Cortex of kidney (tissue), 1 donor: ENCODE results near the gene OTOGL.
"Not testable (repeated sequence)": the region's sequence is repeated elsewhere in the genome, so short reads cannot be mapped to it uniquely, and the experiment has no call there.

ENCODE experiments used
- DNase-seq: peaks from one replicate; lab custom pipeline; 2025; lab: John Stamatoyannopoulos, UW

Gene OTOGL

DNA sequence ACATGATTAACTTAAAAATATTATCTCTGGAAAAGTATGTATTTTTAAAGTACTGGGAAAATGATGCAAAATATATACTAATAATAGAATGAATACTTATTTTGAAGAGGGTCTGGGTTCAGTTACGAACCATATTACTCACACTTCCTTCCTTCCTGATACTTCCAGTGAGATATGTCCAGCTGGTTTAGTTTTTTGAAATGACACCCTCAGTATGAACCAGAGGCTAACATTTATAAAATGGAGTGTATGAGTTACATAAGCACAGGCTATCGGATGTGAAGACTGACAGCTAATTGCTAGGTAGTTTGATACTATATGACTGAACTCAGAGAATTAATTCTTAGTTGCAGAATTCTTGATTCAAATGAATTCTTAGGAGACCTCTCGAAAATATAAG, 122.9 kb downstream of the OTOGL start:
- DNase-seq: no peak

DNA sequence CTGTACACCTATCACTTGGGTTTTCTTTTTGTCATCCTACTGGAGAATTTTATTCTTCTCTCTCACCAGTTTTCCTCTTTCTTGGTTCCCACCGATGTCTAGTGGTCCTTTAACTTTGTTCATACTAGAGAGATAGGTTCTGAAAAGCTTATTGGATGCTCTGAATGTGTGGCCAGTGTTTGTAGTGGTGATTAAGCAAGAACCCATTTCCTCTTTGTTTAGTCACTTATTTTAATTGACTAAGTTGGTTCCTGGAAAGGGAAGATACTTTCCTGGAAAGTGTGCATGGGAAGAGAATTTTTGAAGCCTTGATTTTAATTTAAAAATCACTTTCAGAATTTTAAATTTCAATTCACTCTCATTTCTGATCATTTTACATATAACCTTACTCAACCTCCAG, 127.2 kb downstream of the OTOGL start:
- DNase-seq: no peak

DNA sequence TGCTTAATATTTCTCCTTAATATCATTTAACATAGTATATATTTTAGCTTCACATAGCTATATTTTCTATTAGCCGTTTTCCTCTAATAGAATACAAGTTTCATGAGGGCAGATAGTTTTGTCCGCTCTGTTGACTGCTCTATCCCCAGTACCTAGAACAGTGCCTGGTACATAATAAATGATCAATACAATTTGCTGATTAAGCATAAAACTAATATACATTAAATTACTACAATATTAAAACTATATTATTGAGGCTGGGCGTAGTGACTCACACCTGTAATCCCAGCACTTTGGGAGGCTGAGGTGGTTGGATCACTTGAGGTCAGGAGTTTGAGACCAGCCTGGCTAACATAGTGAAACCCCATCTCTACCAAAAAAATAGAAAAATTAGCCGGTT, 128.6 kb downstream of the OTOGL start:
- not testable (repeated sequence) for DNase-seq

DNA sequence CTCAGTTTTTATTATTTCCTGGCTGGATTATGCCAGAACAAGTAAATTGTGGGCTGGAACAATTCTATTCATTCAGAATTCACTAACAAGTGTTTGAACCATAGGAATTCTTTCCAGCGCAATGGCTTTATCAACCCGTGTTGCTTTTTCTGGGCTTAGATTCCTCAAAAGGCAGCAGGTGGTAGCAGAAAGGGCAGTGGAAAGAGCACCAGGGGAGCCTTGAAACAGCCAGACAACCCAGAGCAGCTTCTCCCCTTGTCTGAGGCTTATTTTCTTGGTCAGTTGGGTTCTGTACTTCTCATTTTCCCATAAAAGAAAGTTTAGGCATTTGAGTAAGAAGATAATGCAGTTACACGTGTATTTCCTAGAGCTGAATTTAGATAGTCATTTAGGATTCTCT, 130.7 kb downstream of the OTOGL start:
- DNase-seq: no peak

DNA sequence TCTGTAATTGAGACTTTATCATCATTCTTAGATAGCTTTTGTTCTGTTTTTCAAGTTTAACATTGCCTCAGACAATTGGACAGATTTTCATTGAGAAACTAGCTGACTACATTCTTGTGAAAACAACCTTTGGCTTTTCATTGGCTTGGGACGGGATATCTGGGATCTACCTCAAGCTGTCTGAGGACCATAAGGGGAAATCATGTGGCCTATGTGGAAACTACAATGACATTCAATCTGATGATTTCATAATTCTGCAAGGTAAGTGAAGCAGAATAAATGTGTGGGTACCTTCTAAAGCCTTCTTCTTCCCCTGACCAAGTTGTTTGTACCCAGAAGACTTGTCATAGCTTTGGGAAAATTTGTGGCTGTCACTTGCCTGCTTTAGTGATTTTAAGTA, 133.5 kb downstream of the OTOGL start:
- no peak for DNase-seq

DNA sequence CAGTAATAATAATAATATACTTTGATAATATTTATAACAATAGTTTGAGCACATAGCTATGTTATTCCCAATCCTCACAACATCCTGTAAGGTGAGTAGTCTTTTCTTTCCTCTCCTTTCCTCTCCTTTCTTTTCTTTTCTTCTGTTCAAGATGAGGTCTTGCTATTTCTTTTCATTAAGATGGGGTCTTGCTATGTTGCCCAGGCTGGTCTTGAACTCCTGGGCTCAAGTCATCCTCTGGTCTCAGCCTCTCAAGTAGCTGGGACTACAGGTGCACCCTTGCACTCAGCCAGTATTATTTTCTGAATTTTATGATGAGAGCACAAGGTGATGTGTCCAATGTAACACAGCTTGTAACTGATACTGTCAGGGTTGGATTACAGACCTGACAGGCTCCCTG, 134.6 kb downstream of the OTOGL start:
- DNase-seq: no peak

DNA sequence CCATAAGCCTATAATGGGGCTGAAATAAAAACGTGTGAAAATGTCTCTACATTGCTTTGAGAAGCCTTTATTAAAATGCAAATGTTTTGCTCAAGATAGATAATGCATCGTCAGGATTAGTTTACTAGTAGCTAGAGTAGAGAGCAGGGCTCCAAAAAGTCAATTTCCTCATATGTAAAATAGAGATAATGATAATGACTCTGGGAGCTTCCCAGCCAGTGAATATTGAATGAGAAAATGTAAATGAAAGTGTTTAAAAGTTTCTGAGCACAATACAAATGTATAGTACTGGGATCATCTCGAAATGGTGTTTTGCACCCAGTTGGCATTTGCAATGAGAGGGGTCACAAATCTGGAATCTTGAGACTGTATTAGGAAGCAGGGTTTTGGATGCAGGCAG, 135.3 kb downstream of the OTOGL start:
- no peak for DNase-seq

DNA sequence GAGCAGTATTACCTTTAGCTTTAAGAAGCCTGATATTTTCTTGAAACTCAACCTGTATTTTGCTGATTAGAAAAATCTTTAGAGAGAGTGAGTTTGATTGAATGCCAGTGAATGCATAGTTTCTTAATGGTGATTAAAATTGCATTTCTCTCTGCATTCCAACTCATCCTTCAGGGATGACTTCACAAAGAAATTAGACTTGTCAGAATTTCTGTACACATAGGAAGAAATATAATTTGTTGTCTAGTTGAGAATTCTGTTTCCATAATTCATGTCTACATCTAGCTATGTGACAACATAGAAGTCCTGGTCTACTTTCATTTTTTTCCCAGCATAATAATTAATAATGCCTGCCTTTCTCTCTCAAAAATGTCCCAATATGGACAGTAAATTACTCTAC, 136.6 kb downstream of the OTOGL start:
- no peak for DNase-seq

DNA sequence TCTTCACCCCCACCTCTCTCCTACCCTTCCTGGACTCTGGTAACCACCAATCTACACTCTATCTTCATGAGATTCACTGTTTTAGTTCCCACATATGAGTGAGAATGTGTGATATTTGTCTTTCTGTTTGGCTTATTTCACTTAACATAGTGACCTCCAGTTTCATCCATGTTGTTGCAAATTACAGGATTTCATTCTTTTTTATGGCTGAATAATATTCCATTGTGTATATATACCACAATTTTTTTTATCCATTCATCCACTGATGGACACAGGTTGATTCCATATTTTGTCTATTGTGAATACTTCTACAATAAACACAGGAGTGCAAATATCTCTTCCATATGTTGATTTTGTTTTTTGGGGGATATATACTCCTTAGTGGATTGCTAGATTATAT, 140.5 kb downstream of the OTOGL start:
- no peak for DNase-seq

DNA sequence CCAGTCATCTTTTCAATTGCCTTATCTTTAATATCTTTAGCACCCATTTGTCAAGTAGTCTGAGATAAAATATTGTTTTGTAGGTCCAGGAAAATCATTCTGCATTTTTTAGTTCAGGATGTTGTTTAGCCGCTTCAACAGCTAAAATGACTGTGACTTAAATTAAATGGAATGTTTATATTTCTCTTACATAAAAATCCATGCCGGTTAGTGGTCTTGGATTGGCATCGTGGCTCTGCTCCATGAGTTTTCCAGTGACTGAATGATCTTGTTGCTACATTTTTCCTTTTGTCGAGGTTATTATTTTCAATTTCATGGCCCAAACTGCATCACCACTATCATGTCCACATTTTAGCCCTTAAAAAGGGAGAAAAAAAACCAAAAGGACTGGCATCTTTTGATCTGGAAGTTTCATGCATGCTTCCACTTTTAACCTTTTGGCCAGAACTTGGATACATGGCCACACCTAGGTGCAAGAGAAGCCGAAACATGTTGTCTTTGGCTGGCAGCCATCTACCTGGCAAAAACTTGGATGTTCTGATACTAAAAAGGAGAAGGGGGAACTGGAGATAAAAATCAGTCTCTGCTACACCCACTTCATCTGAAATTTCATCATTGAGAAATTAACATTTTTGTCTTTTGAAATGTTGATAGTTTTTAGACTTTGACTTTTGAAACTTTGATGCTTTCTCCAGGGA, 142.4 kb downstream of the OTOGL start:
- no peak for DNase-seq

DNA sequence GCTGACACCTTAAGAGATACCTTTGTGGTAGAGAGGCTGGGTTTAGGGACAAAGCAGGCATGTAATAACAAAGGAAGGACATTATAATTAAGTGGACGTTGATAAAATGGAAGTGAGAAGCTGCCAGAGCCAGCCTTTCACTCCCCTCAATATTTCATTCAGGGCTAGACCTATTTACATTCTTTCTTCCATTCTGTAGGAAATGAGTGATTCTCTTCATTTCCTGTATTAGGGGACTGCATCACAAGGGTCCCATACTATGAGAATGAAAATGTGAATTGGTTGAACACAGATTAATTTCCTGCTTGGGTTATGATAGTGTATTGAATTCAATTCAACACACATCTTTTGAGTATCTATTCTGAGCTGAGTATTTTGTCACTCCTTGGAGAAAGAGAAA, 143.0 kb downstream of the OTOGL start:
- DNase-seq: no peak

DNA sequence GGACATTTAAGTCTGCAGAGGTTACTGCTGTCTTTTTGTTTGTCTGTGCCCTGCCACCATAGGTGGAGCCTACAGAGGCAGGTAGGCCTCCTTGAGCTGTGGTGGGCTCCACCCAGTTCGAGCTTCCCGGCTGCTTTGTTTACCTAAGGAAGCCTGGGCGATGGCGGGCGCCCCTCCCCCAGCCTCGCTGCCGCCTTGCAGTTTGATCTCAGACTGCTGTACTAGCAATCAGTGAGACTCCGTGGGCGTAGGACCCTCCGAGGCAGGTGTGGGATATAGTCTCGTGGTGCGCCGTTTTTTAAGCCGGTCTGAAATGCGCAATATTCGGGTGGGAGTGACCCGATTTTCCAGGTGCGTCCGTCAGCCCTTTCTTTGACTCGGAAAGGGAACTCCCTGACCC, 150.2 kb downstream of the OTOGL start:
- not testable (repeated sequence) for DNase-seq

DNA sequence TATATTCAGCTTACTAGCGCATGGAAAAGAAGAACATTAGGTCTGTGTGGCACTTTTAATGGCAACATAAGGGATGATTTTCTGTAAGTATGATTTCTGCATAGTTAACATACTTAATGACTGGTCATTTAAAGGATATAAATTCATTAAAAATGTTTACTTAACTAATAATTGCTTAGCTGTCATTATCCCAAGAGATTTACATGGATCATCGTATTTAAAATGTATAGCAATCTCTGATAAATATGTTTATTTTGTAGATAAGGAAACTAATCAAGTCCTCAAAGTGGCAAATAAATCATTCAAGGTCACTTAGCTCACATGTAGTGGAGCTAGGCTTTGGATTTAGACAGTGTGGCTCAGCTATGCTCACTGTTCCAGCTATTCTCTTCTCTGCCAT, 158.6 kb downstream of the OTOGL start:
- no peak for DNase-seq

DNA sequence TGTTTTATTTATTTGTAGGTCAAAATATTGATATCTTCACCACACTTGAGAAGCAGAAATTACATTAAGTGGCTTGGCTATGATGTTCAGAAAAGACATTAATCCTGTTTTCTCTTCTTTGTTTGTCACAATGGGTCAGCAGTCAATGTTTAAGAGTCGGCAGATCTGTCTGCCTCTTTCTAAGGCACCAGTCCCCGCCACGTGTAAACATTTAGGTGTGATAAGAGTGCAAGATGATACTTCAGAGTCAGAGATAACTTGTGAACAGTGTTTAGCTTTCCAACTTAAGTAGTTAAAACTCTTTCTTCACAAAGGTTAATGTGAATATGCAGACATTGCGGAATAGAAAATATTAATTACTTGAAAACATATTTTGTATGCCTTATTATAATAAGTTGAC, 160.9 kb downstream of the OTOGL start:
- DNase-seq: no peak

DNA sequence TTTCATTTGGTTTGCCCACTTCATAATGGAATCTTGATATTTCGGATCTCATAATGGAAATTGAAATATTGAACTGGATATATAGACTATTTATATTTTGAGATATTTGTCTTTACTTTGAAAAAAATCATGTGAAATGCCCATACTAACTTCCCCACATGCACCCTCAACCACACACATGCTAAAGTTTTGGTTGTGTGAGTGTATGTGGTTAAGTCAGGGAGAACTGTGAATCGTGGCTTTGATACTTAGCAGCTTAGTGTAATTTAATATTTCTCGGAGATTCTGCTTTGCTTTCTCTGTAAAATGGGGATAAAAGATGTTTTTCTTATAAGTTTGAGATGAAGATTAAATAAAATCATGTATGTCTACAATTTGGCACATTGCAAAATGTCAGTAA, 162.1 kb downstream of the OTOGL start:
- DNase-seq: no peak

DNA sequence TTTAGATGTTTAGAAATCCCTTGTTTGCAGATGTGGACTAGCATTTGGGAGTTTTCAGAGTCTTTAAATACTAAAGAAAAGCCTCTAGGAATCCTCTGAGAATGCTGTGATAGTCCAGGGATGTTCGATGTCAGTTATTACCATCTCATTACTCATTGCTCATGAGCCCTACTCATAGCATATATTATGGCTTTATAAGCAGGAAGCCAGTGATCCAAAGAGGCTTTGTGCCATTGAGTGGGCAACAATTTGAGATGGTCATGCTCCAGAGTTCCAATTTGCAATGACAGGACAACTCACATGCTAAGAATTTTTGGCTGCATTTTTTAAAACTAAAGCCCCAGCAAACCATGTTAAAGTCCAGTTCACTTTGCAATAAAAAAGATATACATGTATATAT, 163.0 kb downstream of the OTOGL start:
- no peak for DNase-seq

DNA sequence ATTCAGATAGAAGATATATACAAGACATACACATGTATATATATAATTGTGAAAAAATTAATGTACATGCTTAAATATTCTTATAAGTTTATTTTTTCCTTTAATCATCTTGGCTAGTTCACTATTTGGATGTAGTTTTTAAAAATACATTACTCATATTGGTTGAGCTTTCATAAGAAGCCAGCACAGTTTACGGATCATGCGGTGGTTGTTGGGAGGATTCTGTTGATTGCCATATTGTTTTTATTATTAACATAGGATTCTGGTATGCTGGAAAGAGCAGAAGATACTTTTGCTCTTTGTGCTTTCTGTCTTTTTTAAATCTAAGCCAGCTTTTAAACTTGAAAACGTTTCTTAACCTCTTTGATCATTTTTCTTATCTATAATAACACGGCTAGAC, 163.4 kb downstream of the OTOGL start:
- no peak for DNase-seq

DNA sequence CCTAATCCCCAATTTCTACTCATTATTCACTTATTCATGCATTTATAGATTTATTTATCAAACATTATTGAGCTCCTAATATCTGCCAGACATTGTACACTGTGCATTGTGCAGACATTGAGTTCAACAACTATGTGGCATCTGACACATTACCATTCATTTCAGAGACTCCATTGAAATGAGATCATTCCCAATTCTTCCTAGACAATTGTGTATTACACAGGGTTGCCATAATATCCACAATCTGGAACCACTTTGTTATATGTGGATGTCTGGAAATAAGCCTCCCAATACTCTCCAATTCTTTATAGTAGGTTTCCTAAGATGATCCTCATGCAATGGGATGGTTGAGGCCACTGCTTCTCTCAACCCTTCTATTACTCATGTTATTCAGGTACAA, 165.0 kb downstream of the OTOGL start:
- no peak for DNase-seq

DNA sequence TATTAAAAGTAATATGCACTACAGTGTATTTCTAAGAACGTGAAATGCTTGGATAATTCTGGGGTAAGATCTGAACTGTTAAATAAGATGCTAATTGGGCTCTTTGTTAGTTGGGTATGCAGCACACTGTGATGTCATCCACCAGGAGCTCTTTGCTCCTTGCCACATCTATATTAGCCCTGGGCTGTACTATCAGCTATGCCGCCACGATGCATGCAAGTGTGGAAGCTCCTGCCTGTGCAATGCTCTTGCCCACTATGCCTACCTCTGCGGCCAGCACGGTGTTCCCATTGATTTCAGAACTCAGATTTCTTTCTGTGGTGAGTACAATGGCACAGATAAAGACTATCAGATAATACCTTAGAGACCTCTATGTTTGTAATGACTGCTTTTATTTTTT, 165.6 kb downstream of the OTOGL start:
- DNase-seq: no peak

DNA sequence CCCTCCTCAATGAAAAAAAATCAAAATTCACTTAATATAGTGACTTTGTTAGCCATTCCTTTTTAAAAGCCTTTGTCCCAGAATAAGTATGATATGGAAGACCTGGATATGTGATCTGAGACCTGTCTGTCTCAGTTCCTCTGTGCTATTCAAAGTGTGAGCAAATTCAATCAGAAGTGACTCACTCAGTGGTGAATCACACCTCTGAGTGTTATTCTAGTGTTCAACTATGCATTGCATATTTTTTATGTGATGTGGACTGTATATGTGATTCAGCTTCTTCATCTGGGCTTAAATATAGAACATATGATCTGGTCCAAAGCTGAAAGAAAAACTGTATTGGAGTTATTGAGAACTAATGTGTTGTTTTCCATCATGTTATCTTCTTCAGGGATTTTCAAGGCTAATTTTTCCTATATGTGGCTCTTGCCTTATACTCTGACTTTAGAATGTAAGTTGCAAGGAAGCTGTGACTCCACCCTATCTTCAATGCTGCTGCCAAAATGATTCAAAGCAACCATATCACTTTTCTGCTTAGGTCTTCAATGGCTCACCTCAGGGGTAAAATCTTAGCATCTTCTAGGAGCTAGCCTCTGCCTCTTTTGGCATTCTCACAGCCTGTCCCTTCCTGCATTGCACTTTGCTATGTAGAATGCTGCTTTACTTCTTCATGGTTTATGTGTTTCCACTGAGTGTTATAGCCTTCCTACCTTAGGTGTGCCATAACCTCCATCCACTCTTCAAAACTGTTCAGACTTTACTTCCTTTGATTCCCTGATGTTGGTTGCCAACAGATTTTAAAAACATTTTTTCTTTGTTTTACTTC, 169.8 kb downstream of the OTOGL start:
- no peak for DNase-seq

DNA sequence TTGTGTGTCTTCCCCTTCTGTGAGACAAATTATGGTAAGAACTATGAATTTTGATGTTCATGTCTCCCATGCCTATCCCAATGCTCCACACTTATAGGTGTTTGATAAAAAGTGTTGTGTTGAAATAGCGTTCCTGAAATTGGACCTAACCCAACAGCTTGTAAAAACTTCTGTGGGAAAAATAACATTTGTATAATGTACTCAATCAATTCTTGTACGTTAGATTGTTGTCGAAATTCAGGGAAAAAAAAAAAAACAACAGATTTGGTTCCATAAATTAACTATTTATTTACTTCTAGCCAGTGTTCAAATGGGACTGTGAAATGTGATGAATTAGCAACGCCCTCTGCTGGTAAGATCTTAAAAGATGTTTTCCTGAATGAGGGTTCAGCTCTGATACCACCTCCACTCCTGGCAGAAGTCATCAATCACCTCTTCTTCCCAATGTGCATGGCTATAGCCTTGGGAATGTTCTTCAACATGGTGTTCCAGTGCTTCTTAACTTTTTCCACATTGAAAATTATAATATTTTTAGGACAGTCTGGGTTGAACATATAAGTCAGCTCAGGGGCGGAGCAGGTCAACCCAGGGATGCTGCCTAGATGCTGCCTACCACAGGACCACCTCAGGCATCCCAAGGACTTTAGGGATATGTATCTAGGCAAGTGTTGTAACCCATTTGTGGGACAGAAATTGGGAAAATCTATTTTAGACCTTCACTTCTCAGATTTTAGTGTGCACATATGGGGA, 170.6 kb downstream of the OTOGL start:
- DNase-seq: no peak

DNA sequence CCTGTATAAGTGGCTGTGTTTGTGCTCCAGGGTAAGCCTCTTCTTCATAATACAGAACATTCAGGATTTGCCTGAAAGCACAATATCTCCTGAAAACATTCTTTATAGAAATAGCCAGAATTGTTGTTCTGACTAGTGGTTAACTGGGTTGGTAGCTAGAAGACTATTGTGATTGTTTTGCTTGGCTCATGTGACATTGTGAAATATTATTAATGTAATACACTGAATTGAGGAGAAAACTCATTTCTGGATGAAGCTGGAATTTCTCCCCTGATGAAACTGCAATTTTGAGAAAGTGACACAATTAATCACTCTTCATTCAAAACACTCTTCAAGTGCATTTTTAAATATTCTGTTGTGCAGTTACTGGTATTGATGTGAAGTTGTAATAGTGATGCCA, 172.4 kb downstream of the OTOGL start:
- DNase-seq: no peak

DNA sequence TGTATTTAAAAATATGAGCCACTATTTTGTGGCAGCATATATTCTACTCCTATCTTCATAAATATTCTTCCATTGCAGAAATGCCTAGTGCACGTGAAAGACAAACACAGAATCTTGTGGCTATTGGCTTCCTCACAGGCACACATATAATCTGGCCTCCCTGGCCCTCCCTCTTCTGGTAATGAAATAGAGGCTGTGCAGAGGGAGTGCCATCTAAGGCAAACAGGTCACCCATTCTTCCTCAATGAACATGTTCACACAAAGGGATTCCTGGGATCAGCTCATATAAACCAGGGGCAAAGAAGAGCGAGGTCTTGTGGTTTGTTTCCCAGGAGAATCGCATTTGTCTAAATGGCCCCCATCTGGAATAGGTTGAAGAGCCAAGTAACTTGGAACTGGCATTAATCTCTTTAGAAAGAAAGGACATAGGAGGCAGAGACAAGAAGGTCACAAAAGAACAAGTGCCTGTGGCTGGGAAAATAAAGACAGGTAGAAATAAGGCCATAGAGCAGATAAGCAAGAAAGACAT, 173.1 kb downstream of the OTOGL start:
- no peak for DNase-seq
